Measurements from ENCODE around the gene FANK1.

Gene FANK1

GRCh38 chr10:126041804-126042231, 145.5 kb downstream of the FANK1 start:
- Histone ChIP-seq H3K27ac (replicated peaks) (peak overlapping the region; percentile 76), H3K27me3 (ENCODE audit: insufficient read depth, poor library complexity, severe bottlenecking) (no peaks in the 10 kb centered on the region), H3K4me3 (replicated peaks; ENCODE audit: insufficient read depth, low read length) (no peak overlapping the region)
- TF ChIP-seq SPI1 (IDR thresholded peaks at IDR 0.05; ENCODE audit: borderline replicate concordance, low read depth) = peak; percentile 82; the same call in 1 of the 2 replicates
- no peak for TF ChIP-seq CTCF (IDR thresholded peaks at IDR 0.05; ENCODE audit: insufficient read depth, low read length)
- peak; percentile 69; the same call in 1 of the 2 replicates for TF ChIP-seq POLR2AphosphoS5 (IDR thresholded peaks at IDR 0.05; ENCODE audit: low read depth)
- DNase-seq (ENCODE audit: low read depth in 1 of 2, low spot score in 1 of 2) = peak; percentile 95 to 96

- Histone ChIP-seq H3K27me3 (ENCODE audit: insufficient read depth, poor library complexity, severe bottlenecking) (no peaks in the 10 kb centered on the region), H3K27ac (replicated peaks) (peak overlapping the region; percentile 76), H3K4me3 (replicated peaks; ENCODE audit: insufficient read depth, low read length) (no peak overlapping the region)
- TF ChIP-seq POLR2AphosphoS5 (IDR thresholded peaks at IDR 0.05; ENCODE audit: low read depth) (no peak), REST (IDR thresholded peaks at IDR 0.05; ENCODE audit: insufficient replicate concordance, low read depth) (no peak), GABPA (IDR thresholded peaks at IDR 0.05; ENCODE audit: low read depth) (no peak), SPI1 (IDR thresholded peaks at IDR 0.05; ENCODE audit: borderline replicate concordance, low read depth) (no peak)
- no peak for DNase-seq (ENCODE audit: low read depth in 1 of 2, low spot score in 1 of 2)
These were observed 146.0 kb downstream of the FANK1 start for GRCh38 chr10:126042354-126042753.

GRCh38 chr10:126042906-126043305, 146.5 kb downstream of the FANK1 start:
- TF ChIP-seq CTCF (IDR thresholded peaks at IDR 0.05; ENCODE audit: insufficient read depth, low read length) (no peak), REST (IDR thresholded peaks at IDR 0.05; ENCODE audit: insufficient replicate concordance, low read depth) (no peak), POLR2AphosphoS5 (IDR thresholded peaks at IDR 0.05; ENCODE audit: low read depth) (no peak), GABPA (IDR thresholded peaks at IDR 0.05; ENCODE audit: low read depth) (no peak), SPI1 (IDR thresholded peaks at IDR 0.05; ENCODE audit: borderline replicate concordance, low read depth) (no peak)
- no peak overlapping the region for H3K27ac ChIP-seq (replicated peaks)
- H3K4me3 ChIP-seq (replicated peaks; ENCODE audit: insufficient read depth, low read length) = no peak overlapping the region
- H3K27me3 ChIP-seq (ENCODE audit: insufficient read depth, poor library complexity, severe bottlenecking) = no peaks in the 10 kb centered on the region
- no peak for DNase-seq (ENCODE audit: low read depth in 1 of 2, low spot score in 1 of 2)

- no peak overlapping the region for H3K4me3 ChIP-seq (replicated peaks; ENCODE audit: insufficient read depth, low read length)
- no peak overlapping the region for H3K27ac ChIP-seq (replicated peaks)
- DNase-seq (ENCODE audit: low read depth in 1 of 2, low spot score in 1 of 2) = no peak
- no peaks in the 10 kb centered on the region for H3K27me3 ChIP-seq (ENCODE audit: insufficient read depth, poor library complexity, severe bottlenecking)
- TF ChIP-seq REST (IDR thresholded peaks at IDR 0.05; ENCODE audit: insufficient replicate concordance, low read depth) (no peak), POLR2AphosphoS5 (IDR thresholded peaks at IDR 0.05; ENCODE audit: low read depth) (no peak), SPI1 (IDR thresholded peaks at IDR 0.05; ENCODE audit: borderline replicate concordance, low read depth) (no peak), CTCF (IDR thresholded peaks at IDR 0.05; ENCODE audit: insufficient read depth, low read length) (no peak), GABPA (IDR thresholded peaks at IDR 0.05; ENCODE audit: low read depth) (no peak)
These were observed 147.0 kb downstream of the FANK1 start for GRCh38 chr10:126043389-126043788.

All from HL-60 (cell line).